Measurements from ENCODE around the gene CYP2C9. TPM values are rescaled to one million over a fixed set of nuclear protein-coding genes. Genes with fewer than 3 reads are reported as not detected.

CYP2C9 gene
- polyA plus RNA-seq, 1 donor (not counting 4 experiments of a cell fraction or from before 2014, with no cell fraction given) = not detected

DNA sequence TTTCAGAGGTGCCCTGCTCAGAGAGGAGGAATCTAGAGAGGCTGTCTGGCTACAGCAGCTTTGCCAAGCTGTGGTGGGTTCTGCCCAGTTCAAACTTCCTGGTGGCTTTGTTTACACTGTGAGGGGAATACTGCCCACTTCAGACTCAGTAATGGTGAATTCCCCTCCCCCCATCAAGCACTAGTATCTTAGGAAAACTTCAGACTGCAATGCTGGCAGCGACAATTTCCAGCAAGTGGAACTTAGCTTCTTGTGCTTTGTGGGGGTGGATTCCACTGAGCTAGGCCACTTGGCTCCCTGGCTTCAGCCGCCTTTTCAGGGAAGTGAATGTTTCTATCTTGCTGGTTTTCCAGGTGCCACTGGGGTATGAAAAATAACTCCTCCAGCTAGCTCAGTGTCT, 88.0 kb downstream of the CYP2C9 start:
- H3K4me3 ChIP-seq (ENCODE audit: control insufficient read depth in 2 of 3, extremely low read depth in 1 of 3, insufficient read depth in 2 of 3, low read depth in 1 of 3, low read length in 3 of 3) = no peak overlapping the region
- DNase-seq (ENCODE audit: low read depth, low spot score) = no peak

DNA sequence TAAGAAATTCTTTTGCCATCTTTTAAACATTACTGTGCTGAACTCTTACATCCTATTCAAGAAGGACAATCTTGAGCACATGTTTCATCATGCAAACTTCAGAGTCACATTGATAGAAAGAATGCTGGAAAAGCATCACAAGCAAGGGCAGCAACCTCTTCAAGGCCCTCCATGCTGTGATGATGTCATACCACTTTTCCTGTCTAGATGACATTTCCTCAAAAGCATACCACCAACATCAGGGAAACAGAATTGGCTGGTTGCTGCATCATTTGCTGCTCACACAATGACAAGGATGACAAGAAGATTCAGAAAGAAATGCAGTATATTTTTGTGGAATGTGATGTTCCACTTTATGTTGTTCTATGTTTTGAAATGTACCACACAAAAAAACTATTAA, 93.2 kb downstream of the CYP2C9 start:
- FAIRE-seq (no peak), DNase-seq (ENCODE audit: low read depth, low spot score) (no peak)
- Histone ChIP-seq H3K9ac (ENCODE audit: control insufficient read depth, extremely low read depth, insufficient read depth, low read length) (no peak overlapping the region), H3K27ac (ENCODE audit: control insufficient read depth, insufficient read depth, low read length) (no peak overlapping the region), H3K79me2 (ENCODE audit: control insufficient read depth, insufficient read depth, low read length) (no peaks in the 10 kb centered on the region), H3K4me2 (ENCODE audit: control insufficient read depth, extremely low read depth, insufficient read depth, low read depth, low read length) (no peak overlapping the region), H4K20me1 (ENCODE audit: control insufficient read depth, extremely low read depth, insufficient read depth, low read length) (no peaks in the 10 kb centered on the region), H3K9me3 (ENCODE audit: control insufficient read depth, low read depth, low read length) (no peaks in the 10 kb centered on the region), H3K9me1 (ENCODE audit: control insufficient read depth, extremely low read depth, insufficient read depth, low read length) (no peaks in the 10 kb centered on the region), H3K4me3 (ENCODE audit: control insufficient read depth in 2 of 3, extremely low read depth in 1 of 3, insufficient read depth in 2 of 3, low read depth in 1 of 3, low read length in 3 of 3) (no peak overlapping the region), H2AFZ (ENCODE audit: control insufficient read depth, low read length) (no peak overlapping the region), H3K36me3 (ENCODE audit: control insufficient read depth in 2 of 2, extremely low read depth in 1 of 2, insufficient read depth in 2 of 2, low read length in 2 of 2) (no peaks in the 10 kb centered on the region), H3K4me1 (ENCODE audit: control insufficient read depth, extremely low read depth, insufficient read depth, low read length) (no peaks in the 10 kb centered on the region), H3K27me3 (ENCODE audit: control insufficient read depth, extremely low read depth, insufficient read depth, low read length) (no peaks in the 10 kb centered on the region)
- dilution Hi-C loops (cut with MboI; ENCODE audit: extremely low pct_ligation_motif_present, low sequenced_read_pairs) = no loop called here
- TF ChIP-seq, protein P1, sequence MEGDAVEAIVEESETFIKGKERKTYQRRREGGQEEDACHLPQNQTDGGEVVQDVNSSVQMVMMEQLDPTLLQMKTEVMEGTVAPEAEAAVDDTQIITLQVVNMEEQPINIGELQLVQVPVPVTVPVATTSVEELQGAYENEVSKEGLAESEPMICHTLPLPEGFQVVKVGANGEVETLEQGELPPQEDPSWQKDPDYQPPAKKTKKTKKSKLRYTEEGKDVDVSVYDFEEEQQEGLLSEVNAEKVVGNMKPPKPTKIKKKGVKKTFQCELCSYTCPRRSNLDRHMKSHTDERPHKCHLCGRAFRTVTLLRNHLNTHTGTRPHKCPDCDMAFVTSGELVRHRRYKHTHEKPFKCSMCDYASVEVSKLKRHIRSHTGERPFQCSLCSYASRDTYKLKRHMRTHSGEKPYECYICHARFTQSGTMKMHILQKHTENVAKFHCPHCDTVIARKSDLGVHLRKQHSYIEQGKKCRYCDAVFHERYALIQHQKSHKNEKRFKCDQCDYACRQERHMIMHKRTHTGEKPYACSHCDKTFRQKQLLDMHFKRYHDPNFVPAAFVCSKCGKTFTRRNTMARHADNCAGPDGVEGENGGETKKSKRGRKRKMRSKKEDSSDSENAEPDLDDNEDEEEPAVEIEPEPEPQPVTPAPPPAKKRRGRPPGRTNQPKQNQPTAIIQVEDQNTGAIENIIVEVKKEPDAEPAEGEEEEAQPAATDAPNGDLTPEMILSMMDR (optimal IDR thresholded peaks at IDR 0.05 in 1 of 3, IDR thresholded peaks at IDR 0.05 in 1 of 3, conservative IDR thresholded peaks at IDR 0.05 in 1 of 3; ENCODE audit: extremely low read depth in 1 of 3, insufficient read depth in 2 of 3, low read length in 3 of 3) = no peak
- no peak for TF ChIP-seq EZH2 (IDR thresholded peaks at IDR 0.05; ENCODE audit: low read length)

More for the DNA sequence above, 88.0 kb downstream of the CYP2C9 start:
- dilution Hi-C loops (cut with MboI; ENCODE audit: extremely low pct_ligation_motif_present, low sequenced_read_pairs) = no loop called here
- Histone ChIP-seq H3K36me3 (ENCODE audit: control insufficient read depth in 2 of 2, extremely low read depth in 1 of 2, insufficient read depth in 2 of 2, low read length in 2 of 2) (no peaks in the 10 kb centered on the region), H3K9ac (ENCODE audit: control insufficient read depth, extremely low read depth, insufficient read depth, low read length) (no peak overlapping the region), H3K4me1 (ENCODE audit: control insufficient read depth, extremely low read depth, insufficient read depth, low read length) (no peaks in the 10 kb centered on the region), H3K27ac (ENCODE audit: control insufficient read depth, insufficient read depth, low read length) (no peak overlapping the region), H3K27me3 (ENCODE audit: control insufficient read depth, extremely low read depth, insufficient read depth, low read length) (no peaks in the 10 kb centered on the region), H4K20me1 (ENCODE audit: control insufficient read depth, extremely low read depth, insufficient read depth, low read length) (no peaks in the 10 kb centered on the region), H2AFZ (ENCODE audit: control insufficient read depth, low read length) (no peak overlapping the region), H3K9me1 (ENCODE audit: control insufficient read depth, extremely low read depth, insufficient read depth, low read length) (no peaks in the 10 kb centered on the region), H3K4me2 (ENCODE audit: control insufficient read depth, extremely low read depth, insufficient read depth, low read depth, low read length) (no peak overlapping the region), H3K9me3 (ENCODE audit: control insufficient read depth, low read depth, low read length) (no peaks in the 10 kb centered on the region), H3K79me2 (ENCODE audit: control insufficient read depth, insufficient read depth, low read length) (no peaks in the 10 kb centered on the region)
- no peak for FAIRE-seq
- TF ChIP-seq EZH2 (IDR thresholded peaks at IDR 0.05; ENCODE audit: low read length) = no peak
- TF ChIP-seq, protein P1 (optimal IDR thresholded peaks at IDR 0.05 in 1 of 3, IDR thresholded peaks at IDR 0.05 in 1 of 3, conservative IDR thresholded peaks at IDR 0.05 in 1 of 3; ENCODE audit: extremely low read depth in 1 of 3, insufficient read depth in 2 of 3, low read length in 3 of 3) = no peak

Data from keratinocyte (primary cell).